ENCODE measurements around the gene PHOX2A.

Gene PHOX2A

GRCh38 chr11:72233056-72233772 lies 10.8 kb downstream of the PHOX2A start:
- no peak for DNase-seq

DNA sequence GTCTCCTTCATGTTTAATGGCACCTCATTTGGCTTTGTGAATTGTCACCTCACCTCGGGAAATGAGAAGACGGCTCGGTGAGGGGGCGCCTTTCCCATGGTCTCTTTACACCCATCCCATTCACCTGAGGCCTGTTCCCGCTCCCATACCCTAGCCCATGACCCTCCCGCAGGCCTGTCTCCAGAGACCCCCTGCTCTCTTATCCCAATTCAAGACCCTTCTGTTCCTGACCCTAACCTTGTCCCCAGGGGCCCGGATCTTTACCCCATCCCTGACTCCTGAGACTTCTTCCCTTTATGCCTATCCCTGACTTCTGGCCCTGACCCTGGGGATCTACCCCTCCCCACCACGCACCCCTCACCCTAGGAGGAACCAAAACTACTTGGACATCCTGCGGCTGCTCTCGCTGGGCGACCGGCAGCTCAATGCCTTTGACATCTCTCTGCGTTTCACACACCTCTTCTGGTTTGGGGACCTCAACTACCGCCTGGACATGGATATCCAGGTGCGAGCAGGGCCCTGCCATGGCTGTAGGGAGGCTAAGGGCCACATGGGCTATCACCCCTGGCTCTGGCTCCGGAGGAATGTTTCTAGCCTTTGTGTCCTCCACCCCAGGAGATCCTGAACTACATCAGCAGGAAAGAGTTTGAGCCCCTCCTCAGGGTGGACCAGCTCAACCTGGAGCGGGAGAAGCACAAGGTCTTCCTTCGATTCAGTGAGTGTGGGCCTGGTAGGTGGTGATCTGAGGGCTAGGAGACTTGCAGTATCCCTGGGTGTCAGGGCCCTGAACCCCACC lies 11.5 kb downstream of the PHOX2A start:
- DNase-seq, result no peak

DNA sequence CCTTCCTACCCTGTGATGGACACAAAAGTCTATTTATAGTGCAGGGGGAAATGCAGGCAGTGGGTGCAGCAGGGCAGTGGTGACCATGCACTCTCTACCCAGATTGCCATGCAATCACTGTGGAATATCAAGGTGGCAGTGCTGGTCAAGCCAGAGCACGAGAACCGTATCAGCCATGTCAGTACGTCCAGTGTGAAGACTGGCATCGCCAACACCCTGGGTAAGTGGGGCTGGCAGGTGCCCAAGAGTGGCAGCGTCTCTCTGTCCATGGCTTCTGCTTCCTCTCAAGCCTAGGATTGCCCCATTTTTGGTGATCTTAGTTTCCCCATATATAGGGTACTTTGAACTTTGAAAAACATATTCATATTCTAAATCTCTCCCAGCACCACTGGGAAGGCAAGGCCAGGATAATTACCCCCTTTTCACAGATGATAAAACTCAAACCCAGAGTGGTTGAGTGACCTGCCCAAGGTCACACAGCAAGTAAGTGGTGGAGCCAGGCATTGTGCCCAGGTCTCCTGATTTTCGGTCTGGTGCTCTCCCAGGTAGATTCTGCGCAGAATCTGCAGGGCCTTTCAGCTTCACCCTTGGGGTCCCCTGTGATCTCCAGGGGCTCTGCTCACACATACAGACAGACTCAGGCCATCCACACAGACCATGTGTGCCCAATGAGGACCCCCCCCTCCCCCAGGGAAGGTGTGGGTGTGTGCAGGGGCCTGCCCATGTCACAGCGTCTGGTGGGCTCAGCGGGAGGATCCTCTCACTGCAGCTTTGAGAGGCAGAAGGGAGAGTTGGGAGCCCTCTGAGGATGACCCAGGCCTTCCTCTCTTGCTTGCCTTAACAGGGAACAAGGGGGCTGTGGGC lies 12.3 kb downstream of the PHOX2A start:
- DNase-seq, result no peak

DNA sequence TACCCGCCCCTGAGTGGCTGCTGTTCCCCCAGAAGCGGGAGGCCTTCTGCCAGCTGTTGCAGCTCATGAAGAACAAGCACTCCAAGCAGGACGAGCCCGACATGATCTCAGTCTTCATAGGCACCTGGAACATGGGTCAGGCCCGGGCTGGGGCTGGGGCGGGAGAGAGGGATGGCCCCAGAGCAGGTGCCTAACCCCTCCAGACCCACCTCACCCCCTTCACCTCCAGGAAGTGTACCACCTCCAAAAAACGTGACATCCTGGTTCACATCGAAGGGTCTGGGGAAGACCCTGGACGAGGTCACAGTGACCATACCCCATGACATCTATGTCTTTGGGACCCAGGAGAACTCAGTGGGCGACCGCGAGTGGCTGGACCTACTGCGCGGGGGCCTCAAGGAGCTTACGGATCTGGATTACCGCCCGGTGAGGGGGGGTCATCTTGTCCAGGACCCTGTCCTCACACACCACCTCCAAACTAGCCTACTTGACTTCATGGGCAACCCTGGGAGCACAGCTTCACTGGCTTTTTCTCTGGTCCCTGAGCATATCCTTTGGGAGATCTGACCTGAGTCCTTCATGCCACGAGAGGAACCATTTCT lies 13.1 kb downstream of the PHOX2A start:
- DNase-seq, result no peak

DNA sequence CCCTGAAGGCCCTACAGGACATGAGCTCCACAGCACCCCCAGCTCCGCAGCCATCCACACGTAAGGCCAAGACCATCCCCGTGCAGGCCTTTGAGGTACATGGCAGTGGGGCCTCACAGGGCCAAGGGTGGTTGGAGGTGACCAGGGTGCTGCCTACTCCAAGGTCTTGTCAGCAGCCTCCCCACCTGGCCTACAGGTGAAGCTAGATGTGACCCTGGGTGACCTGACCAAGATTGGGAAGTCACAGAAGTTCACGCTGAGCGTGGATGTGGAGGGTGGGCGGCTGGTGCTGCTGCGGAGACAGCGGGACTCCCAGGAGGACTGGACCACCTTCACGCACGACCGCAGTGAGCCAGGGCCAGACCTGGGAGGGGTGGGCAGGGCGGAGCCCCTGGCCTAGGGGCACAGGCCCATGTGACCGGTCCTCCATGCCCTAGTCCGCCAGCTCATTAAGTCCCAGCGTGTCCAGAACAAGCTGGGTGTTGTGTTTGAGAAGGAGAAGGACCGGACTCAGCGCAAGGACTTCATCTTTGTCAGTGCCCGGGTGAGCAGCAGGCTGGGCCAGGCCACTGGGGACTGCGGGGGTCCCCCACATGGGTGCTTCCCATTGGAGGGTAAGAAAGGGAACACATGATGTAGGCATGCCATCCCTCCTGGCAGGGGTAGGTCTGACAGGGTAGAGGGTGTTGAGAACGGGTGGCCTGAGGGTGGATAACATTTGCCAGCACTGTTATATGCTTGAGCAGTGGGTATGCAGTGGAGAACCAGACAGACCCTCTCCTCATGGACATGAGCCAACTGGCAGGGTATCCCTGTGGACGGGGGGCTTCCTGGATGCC lies 13.8 kb downstream of the PHOX2A start:
- DNase-seq, result no peak

- DNase-seq, result no peak
Observed at GRCh38 chr11:72229336-72229924, 14.5 kb downstream of the PHOX2A start.

- no peak for DNase-seq
Observed at GRCh38 chr11:72228844-72229231, 15.1 kb downstream of the PHOX2A start.

GRCh38 chr11:72228229-72228843 lies 15.6 kb downstream of the PHOX2A start:
- DNase-seq, result no peak

DNA sequence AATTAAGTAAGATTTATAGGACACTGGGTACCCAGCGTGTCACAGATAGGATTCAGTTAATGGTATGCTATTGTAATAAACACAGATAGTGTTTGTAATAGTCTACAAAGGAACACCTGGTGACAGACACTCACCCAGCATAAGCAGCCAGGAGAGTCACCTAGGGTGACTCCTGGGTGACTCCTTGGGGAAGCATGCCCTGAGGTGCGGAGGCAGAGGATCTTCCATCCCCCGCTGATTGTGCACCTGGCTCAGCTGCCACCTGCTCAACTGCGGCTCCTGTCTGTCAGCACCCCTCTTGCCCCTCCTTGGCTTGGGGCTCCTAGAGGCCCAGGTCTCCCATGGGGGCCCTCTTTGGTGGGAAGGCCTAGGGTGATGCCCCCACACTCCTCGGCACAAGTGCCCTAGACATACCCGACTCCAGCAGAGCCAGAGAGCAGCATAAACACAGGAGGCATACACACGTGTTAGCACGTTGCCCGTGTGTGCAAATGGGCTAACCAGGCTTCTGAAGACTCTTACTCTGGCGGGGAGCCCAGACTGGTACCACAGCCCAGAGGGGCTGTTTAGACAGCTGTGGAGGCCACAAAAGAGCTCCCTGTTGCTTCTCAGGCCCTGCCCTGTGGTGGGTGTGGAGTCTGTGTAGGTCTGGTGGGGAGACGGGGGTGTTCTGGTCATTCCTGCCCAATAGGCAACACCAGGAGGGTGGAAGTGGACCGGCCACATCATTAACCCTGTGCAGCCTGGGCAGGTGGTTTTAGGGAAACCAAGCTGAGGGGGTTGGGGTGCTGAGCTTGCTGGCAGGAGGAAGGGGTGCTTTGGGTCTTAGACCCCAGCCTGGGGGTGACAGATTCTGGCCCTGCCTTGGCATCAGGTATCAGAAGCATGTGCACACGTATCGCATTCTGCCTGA lies 16.4 kb downstream of the PHOX2A start:
- DNase-seq, result no peak

DNA sequence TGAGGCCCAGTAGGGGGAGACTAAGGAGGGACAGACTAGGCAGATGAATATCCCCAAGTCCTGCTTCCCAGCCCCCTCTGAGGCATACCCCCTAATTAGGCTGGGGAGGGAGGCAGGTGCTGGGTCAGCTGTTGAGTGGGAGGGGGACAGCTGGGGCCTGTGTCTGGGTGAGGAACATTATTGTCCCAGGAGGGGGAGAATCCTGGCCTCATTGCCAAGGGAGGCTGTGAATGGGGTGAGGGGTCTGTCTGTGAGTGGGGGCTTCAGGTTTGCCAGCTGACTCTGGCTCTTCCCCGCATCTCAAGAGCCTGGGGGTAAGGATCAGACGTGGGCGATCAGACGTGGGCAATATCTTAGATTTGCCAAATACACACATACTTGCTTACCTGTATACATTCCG lies 17.3 kb downstream of the PHOX2A start:
- no peak for DNase-seq

- DNase-seq, result no peak
Observed at GRCh38 chr11:72225411-72225951, 18.5 kb downstream of the PHOX2A start.

DNA sequence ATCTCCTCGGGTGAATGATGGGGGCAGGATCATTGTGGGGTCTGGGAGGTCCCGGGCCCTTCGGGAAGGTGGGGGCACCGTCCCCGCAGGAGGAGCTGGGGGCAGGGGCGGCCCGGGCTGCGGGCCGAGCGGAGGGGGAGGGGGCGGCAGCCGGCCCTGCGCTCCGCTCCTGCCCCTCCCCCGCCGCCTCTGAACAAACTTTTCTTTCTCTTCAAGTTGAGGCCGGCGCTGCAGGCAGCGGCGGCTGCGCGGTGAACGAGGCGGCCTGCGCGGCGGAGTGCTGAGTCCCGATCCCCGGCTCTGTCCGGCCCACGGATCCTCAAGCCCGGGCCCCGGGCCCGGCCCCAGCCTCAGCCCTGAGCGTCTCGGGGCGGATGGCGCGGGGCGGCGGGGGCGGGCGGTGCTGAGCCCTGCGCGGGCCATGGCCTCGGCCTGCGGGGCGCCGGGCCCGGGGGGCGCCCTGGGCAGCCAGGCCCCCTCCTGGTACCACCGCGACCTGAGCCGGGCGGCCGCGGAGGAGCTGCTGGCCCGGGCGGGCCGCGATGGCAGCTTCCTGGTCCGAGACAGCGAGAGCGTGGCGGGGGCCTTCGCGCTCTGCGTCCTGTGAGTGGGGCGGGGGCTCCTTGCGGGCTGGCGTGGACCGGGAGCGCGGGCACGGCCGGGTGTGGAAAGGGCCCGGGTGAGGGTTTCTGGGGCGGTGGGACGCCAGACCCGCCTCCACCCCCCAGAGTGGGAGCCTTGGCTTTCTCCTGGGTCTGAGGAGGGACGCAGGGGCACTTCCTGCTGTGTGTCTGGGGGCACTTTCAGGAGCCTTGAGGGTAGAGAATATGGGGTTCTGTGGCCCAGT lies 19.2 kb downstream of the PHOX2A start, which contains the start of gene INPPL1:
INPPL1 (plus strand) TSS at position 204 of the 847 bp plus-strand sequence; CDS start at position 422, 218 bp downstream.
- DNase-seq, result peak; percentile 60

DNA sequence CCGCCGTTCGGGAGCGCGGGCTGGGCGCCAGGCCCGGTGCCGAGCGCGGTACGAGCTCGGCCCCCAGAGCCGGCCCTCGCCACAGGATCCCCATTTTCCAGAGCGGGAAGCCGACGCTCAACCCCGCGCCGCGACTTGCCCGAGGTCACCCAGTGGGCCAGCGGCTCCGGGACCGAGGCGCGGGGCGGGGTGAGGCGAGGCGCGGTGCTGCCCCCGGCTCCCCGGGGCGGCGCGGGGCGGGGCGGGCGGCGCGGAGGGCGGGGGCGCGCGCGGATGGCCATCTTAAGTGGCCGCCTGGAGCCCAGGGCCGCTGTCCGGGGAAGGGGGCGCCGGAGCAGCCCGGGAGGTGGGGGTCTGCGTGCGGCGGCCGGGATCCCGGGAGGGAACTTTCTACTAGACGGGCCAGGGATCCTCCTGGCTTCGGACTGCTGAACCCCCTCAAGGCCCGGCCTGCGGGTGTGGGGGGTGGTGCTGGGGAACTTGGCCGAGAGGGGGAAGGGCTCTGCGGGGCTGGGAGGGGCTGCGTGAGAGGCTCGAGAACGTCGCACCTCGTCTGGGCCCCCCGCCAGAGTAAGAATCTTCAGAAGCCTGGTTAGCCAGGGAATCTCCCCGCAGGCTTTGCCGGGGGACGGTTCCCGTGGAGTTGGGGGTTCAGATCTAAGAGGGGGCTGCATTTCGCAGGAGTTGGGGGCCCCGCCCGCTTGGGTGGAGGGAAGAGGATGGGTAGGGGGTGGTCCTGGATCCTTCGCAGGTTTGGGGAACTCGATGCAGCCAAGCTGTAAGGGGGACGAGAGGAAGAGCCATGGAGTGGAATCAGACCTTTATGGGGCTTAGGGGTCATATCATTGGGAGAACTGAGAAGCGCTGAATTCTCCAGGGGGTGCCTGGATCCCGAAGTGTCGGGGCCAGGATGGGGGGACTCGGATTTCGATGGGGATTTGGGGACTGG lies 20.1 kb downstream of the PHOX2A start:
- peak; percentile 56 for DNase-seq

DNA sequence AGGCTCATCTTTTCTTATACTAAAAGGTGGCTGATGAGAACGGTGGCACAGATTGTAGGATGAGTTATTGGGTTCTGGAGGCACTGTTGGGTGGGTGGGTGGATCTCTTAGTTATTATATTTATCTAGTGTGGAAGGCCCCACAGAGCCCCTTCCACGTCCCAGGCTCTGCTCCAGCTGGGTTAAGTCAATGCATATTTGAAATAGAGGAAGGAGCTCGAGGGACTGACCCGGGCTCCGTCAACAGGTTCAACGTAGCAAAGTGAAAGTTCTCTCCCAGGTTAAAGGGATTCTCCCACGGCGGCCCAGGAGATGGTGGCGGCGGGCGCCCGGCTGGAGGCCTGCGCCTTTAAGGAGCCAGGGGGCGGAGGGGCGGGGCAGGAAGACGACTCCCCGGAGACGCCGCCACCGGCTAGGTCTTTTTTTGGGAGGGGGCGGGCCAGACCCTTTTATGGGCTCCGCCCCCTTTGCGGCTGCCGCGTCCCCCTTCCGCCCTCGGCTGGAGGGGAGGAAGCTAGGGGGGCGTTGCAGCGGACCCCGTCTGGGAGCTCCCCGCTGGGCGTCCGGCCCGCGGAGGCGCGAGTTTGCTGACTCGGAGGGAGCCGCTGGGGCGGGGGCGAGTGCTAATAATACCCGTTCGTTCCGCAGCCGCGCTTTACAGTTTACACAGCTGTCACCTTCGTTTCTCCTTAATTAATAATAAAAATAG lies 20.9 kb downstream of the PHOX2A start:
- DNase-seq, result peak; percentile 94

DNA sequence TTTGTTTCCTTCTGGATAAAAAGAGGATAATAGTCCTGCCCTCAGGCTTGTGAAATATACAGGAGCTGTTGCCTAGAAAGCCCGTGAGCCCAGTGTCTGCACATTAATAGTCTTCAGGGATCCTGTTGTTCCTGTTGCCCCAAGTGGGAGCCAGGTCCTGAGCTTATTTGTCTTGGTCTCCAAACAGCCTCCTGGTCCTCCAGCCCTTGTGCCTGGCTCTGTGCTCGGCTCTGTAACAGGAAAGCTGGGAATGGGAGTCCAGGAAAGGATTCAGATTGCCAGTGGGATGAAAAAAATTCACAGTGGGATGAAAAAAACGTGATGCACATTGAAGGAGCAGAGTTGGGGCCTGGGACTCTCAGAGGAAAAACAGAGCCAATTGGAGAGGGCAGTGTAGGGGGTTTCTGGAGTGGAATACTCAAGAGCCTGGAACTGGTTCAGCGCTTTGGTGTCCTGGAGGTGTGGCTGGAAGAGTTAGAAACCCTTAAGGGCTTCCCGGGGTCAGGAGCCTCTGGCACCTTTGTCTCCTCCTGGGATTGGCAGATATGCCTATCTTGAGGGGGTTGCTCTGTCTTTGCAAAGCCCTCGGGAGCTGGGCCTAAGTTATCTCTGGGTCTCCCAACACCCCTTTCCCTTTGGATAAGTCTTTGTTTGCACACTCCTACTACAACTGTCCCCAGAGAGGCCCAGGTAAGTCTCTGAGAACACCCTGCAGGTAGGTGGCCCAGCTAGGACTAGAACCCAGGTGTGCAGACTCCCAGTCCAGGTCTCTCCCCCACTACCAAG lies 21.7 kb downstream of the PHOX2A start:
- no peak for DNase-seq

Measured in stimulated activated CD4-positive, alpha-beta T cell treated with anti-CD3 and anti-CD28 coated beads, Interleukin-4, amount 100 ng/mL, for 1 hour (primary cell).